Endodermal cell (in vitro differentiated cells): ENCODE data around the gene TXNDC11. TPM values are rescaled to one million over a fixed set of nuclear protein-coding genes. Genes with fewer than 3 reads are reported as not detected.
A peak's percentile ranks its signal among the peaks of the same experiment; 100 is the strongest.

Experiments
- DNase-seq: peaks from one replicate; pipeline ENCODE4 v3.0.0-alpha.2; 2017
- H3K27ac ChIP-seq: 2 replicates; pipeline ENCODE4 v1.5.1; 2013; ENCODE audit warnings: mild to moderate bottlenecking, low read depth, low read length, moderate library complexity
- H3K27me3 ChIP-seq: 2 replicates; pipeline ENCODE4 v1.6.1; 2013; ENCODE audit warnings: mild to moderate bottlenecking, low read length, moderate library complexity; ENCODE audit not compliant: insufficient read depth, control insufficient read depth, poor library complexity, severe bottlenecking
- H3K36me3 ChIP-seq: 2 replicates; pipeline ENCODE4 v1.7.0; 2013; ENCODE audit warnings: mild to moderate bottlenecking, low read length, moderate library complexity; ENCODE audit not compliant: control insufficient read depth, insufficient read depth
- H3K4me1 ChIP-seq: one replicate; pipeline ENCODE4 v1.7.0; 2013; ENCODE audit warnings: low read length; ENCODE audit not compliant: control insufficient read depth, insufficient read depth
- H3K4me3 ChIP-seq: 2 replicates; pipeline ENCODE4 v1.5.1; 2013; ENCODE audit warnings: mild to moderate bottlenecking, low read length, moderate library complexity
- H3K9ac ChIP-seq: 2 replicates; pipeline ENCODE4 v1.6.1; 2013; ENCODE audit warnings: mild to moderate bottlenecking, low read length, moderate library complexity; ENCODE audit not compliant: poor library complexity, severe bottlenecking; ENCODE audit errors: extremely low read depth
- H3K9me3 ChIP-seq: 2 replicates; pipeline ENCODE4 v1.6.1; 2013; ENCODE audit warnings: mild to moderate bottlenecking, low read length, moderate library complexity; ENCODE audit not compliant: control insufficient read depth
- H3K27ac Mint-ChIP-seq: 2 replicates; pipeline ENCODE4 v1.8.0; 2020; ENCODE audit warnings: mixed read lengths
- H3K27me3 Mint-ChIP-seq: 2 replicates; pipeline ENCODE4 v1.8.0; 2021; ENCODE audit warnings: mild to moderate bottlenecking, mixed read lengths; ENCODE audit not compliant: insufficient read depth
- H3K36me3 Mint-ChIP-seq: 2 replicates; pipeline ENCODE4 v1.8.0; 2020; ENCODE audit warnings: low read depth, mixed read lengths
- H3K4me1 Mint-ChIP-seq: 2 replicates; pipeline ENCODE4 v1.8.0; 2020; ENCODE audit warnings: mixed read lengths
- H3K4me3 Mint-ChIP-seq: 2 replicates; pipeline ENCODE4 v1.8.0; 2020; ENCODE audit warnings: mild to moderate bottlenecking, moderate library complexity, mixed read lengths
- H3K9me3 Mint-ChIP-seq: 2 replicates; pipeline ENCODE4 v1.8.0; 2020; ENCODE audit warnings: mild to moderate bottlenecking, mixed read lengths
- WGBS, 2 experiments: methylation state at CpG; one replicate each; pipeline versions ENCODE4 v1.1.5 to v1.1.7; 2013; ENCODE audit warnings: missing lambda C conversion rate in 2 of 2, mixed read lengths in 1 of 2; ENCODE audit not compliant: insufficient coverage in 1 of 2, insufficient read length in 1 of 2; 5-methylcytosine and 5-hydroxymethylcytosine counted together
- total RNA-seq, 2 donors: library from RNA; stranded (reverse); fragmentation: NEBNext Ultra II Directional in 1 of 2; extraction: Animal tissue kit (Norgen Biotek cat#: 25700) in 1 of 2; gene quantifications; 2 replicates in 1 of 2; 3 replicates in 1 of 2; pipeline ENCODE4 v1.2.1, GENCODE V29; 2021
- TF ChIP-seq, protein P1 (sequence below): fragments of 200-600 bp; sonication (generic); conservative IDR thresholded peaks from 2 replicates; pipeline ENCODE4 v1.5.0; 2021; ENCODE audit warnings: antibody characterized with exemption, mild to moderate bottlenecking

The TXNDC11 gene
- total RNA-seq, 2 donors from 2014 or later = 16.4 to 20.8 TPM

DNA sequence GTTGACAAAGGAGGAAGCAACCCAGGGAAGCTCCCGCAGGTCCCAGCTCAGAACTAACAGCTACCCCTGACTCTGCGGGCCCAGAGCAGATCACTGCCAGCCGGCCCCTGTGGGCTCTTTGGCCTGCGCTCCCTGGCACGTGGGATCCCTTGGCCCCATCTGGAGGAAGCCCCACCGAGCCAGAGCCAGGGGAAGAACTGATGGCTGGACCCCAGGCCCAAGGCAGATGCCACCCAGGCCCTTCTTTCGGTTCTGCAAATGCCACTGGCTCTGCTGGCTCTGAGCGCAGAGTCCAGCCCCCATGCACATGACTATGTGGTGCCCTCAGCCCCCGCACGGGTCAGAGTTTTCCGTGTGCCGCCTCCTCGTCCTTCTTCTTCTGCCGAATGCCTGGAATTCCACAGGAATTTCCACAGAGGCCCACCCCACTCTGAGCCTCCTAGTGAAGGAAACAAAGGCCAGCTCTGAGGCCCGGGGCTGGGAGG is 110.2 kb downstream of the TXNDC11 start:
- Histone ChIP-seq H3K9me3 (no peaks in the 10 kb centered on the region), H3K9ac (no peak overlapping the region), H3K4me3 (no peak overlapping the region), H3K27ac (peak overlapping the region; percentile 44), H3K4me1 (peaks cover 7% of the 10 kb centered on the region), H3K36me3 (no peaks in the 10 kb centered on the region), H3K27me3 (no peaks in the 10 kb centered on the region)
- peak; percentile 57 for DNase-seq
- Mint-ChIP-seq H3K36me3 (no peaks in the 10 kb centered on the region), H3K27me3 (peaks cover 3% of the 10 kb centered on the region), H3K27ac (no peak overlapping the region), H3K4me3 (no peak overlapping the region), H3K4me1 (peaks cover 8% of the 10 kb centered on the region), H3K9me3 (no peaks in the 10 kb centered on the region)
- TF ChIP-seq, protein P1, sequence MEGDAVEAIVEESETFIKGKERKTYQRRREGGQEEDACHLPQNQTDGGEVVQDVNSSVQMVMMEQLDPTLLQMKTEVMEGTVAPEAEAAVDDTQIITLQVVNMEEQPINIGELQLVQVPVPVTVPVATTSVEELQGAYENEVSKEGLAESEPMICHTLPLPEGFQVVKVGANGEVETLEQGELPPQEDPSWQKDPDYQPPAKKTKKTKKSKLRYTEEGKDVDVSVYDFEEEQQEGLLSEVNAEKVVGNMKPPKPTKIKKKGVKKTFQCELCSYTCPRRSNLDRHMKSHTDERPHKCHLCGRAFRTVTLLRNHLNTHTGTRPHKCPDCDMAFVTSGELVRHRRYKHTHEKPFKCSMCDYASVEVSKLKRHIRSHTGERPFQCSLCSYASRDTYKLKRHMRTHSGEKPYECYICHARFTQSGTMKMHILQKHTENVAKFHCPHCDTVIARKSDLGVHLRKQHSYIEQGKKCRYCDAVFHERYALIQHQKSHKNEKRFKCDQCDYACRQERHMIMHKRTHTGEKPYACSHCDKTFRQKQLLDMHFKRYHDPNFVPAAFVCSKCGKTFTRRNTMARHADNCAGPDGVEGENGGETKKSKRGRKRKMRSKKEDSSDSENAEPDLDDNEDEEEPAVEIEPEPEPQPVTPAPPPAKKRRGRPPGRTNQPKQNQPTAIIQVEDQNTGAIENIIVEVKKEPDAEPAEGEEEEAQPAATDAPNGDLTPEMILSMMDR = no peak
- WGBS, 2 experiments = 66 to 80% methylated on average over 13 to 15 of the region's 15 CpGs

DNA sequence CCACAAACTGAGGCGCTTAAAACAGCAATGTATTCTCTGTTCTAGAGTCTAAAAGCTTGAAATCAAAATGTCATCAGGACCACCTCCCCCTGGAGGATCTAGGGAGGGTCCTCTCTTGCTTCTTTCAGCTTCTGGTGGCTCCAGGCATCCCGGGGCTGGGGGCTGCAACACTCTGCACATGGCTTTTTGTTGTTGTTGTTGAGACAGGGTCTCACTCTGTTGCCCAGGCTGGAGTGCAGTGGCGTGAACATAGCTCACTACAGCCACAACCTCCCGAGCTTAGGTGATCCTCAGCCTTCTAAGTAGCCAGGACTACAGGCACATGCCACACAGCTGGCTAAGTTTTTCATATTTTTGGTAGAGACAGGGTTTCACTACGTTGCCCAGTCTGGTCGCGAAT is 111.4 kb downstream of the TXNDC11 start:
- TF ChIP-seq, protein P1 = no peak
- no peak for DNase-seq
- Mint-ChIP-seq H3K4me1 (peaks cover 8% of the 10 kb centered on the region), H3K27me3 (peaks cover 3% of the 10 kb centered on the region), H3K27ac (no peak overlapping the region), H3K36me3 (no peaks in the 10 kb centered on the region), H3K4me3 (no peak overlapping the region), H3K9me3 (no peaks in the 10 kb centered on the region)
- WGBS, 2 experiments = 89 to 96% methylated on average over 4 to 7 of the region's 7 CpGs
- no peak overlapping the region for H3K27ac ChIP-seq
- no peaks in the 10 kb centered on the region for H3K27me3 ChIP-seq
- peaks cover 7% of the 10 kb centered on the region for H3K4me1 ChIP-seq
- H3K4me3 ChIP-seq = no peak overlapping the region
- H3K36me3 ChIP-seq = no peaks in the 10 kb centered on the region
- no peaks in the 10 kb centered on the region for H3K9me3 ChIP-seq
- H3K9ac ChIP-seq = no peak overlapping the region

DNA sequence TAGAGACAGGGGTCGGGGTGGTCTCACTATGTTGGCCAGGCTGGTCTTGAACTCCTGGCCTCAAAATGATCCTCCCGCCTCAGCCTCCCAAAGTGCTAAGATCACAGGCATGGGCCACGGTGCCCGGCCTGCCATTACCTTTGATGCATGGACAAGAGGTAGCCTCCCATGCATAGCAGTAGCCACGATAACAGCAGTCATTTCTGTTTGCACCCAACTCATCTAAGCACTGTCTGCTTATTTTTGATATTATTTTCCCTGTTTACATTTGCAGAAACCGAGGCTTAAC is 111.9 kb downstream of the TXNDC11 start:
- Mint-ChIP-seq H3K27ac (no peak overlapping the region), H3K27me3 (peaks cover 3% of the 10 kb centered on the region), H3K9me3 (no peaks in the 10 kb centered on the region), H3K4me1 (peaks cover 8% of the 10 kb centered on the region), H3K4me3 (no peak overlapping the region), H3K36me3 (no peaks in the 10 kb centered on the region)
- Histone ChIP-seq H3K9me3 (no peaks in the 10 kb centered on the region), H3K27ac (no peak overlapping the region), H3K9ac (no peak overlapping the region), H3K4me3 (no peak overlapping the region), H3K4me1 (peaks cover 7% of the 10 kb centered on the region), H3K27me3 (no peaks in the 10 kb centered on the region), H3K36me3 (no peaks in the 10 kb centered on the region)
- no peak for DNase-seq
- TF ChIP-seq, protein P1 = no peak
- 91 to 96% methylated on average over 6 of the region's 6 CpGs for WGBS, 2 experiments
